Omental fat pad (tissue), 4 donors: ENCODE data around the gene HNRNPF. TPM values are rescaled to one million over a fixed set of nuclear protein-coding genes. Genes with fewer than 3 reads are reported as not detected.

Experiments
- ATAC-seq: fragments of 150-250 bp; one replicate; pipeline ENCODE4 v1.9.1; 2016; ENCODE audit warnings: mild to moderate bottlenecking, moderate library complexity; ENCODE audit not compliant: low FRiP score
- DNase-seq: peaks from one replicate; pipeline ENCODE4 v3.0.0-alpha.2; 2019; ENCODE audit warnings: low spot score
- CTCF ChIP-seq, 3 donors: fragments of 450-650 bp; IDR thresholded peaks; one replicate each; pipeline ENCODE4 v1.5.1; 2016 to 2017; ENCODE audit warnings: antibody characterized with exemption in 3 of 3, mild to moderate bottlenecking in 3 of 3, moderate library complexity in 2 of 3
- total RNA-seq, 4 donors: library from RNA; depleted of rRNA; stranded (reverse); fragments of >200 nt; gene quantifications; one replicate each; pipeline ENCODE4 v1.1.0, GENCODE V29; 2016

The HNRNPF gene
- total RNA-seq, 4 donors from 2014 or later: 140 to 345 (median 164) TPM

DNA sequence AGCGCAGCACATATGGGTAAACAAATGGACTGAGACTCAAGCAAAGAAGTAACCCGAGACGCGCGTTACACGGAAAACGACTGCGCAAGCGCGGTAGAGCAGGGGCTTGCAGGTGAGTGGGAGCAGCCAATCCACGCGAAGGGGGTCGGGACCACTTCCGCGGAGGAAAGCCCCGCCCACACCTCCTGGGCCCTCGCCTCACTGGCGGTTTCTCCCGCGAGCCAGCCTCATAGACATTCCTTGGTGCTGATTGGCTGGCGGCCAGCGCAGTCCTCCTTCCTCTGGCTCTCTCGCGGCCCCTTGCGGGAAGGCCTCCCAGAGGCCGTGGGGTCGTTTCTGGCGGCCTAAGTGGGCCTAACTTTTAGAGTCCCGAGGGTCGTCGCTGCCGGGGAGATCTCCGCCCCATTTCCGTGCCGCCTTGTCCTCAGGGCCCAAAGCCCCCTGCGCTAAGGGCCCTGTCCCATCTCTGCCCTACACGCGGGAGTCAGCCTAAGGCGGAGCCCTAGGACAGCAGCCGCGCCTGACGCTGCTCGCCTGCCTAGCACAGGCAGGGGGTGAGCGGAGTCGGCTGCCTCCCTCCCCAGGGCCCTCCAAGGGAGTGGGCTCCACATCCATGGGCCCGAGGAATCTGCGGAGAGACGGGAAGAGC, 46.7 kb downstream of the HNRNPF start:
- DNase-seq (peak; percentile 97), ATAC-seq (peak; percentile 99)

GRCh38 chr10:43361547-43362190, 47.3 kb downstream of the HNRNPF start:
- no peak for TF ChIP-seq CTCF (IDR thresholded peaks at IDR 0.05)
- ATAC-seq (peak; percentile 3), DNase-seq (no peak)

More for the DNA sequence above, 46.7 kb downstream of the HNRNPF start:
- TF ChIP-seq CTCF (IDR thresholded peaks at IDR 0.05): no peak

- ATAC-seq: no peak
- DNase-seq: no peak
- TF ChIP-seq CTCF (IDR thresholded peaks at IDR 0.05): no peak
Observed at GRCh38 chr10:43360086-43360485, 48.9 kb downstream of the HNRNPF start.

- DNase-seq (no peak), ATAC-seq (no peak)
- no peak for TF ChIP-seq CTCF (IDR thresholded peaks at IDR 0.05)
Observed at GRCh38 chr10:43355749-43356371, 53.1 kb downstream of the HNRNPF start.

DNA sequence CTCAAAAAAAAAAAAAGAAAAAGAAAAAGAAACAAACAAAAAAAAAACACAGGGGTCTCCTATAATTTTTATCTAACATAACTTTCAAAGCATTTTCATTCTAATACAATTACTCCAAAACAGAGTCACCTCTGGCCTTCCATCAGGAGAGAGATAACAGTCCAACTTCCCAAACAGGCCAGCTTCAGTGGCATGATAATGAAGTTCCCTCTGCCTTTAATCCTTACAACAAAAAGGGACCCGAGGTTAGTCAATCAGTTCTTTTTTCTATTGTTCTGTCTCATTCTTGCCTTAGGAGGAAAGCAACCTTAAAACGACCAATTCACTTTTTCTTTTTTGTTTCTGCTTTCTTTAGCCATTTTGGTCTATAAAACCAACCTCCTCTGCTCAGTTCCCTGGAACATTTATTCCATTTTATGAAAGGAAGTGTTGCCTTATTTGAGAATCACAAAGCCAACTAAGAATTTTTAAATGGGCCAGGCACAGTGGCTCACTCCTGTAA, 54.1 kb downstream of the HNRNPF start:
- DNase-seq (no peak), ATAC-seq (no peak)
- no peak for TF ChIP-seq CTCF (IDR thresholded peaks at IDR 0.05)

DNA sequence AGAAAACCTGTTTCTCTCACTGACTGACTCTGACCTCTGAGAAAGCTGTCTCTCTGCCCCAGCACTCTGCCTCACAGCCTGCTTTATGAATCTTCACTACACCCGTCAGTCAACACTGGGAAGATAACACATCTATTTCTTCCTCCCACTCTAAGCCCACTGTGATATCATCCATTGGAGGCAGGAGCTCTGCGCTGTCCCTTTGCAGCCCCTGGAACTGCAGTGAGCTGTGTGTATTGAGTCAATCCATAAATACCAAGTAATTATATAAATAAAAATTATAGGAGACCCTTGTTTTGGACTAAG, 54.7 kb downstream of the HNRNPF start:
- DNase-seq (no peak), ATAC-seq (no peak)
- TF ChIP-seq CTCF (IDR thresholded peaks at IDR 0.05): no peak
